ENCODE results near the gene PELI1. TPM values are rescaled to one million over a fixed set of nuclear protein-coding genes. Genes with fewer than 3 reads are reported as not detected.

PELI1 gene
- total RNA-seq, 1 donor from 2014 or later: 72.4 TPM

DNA sequence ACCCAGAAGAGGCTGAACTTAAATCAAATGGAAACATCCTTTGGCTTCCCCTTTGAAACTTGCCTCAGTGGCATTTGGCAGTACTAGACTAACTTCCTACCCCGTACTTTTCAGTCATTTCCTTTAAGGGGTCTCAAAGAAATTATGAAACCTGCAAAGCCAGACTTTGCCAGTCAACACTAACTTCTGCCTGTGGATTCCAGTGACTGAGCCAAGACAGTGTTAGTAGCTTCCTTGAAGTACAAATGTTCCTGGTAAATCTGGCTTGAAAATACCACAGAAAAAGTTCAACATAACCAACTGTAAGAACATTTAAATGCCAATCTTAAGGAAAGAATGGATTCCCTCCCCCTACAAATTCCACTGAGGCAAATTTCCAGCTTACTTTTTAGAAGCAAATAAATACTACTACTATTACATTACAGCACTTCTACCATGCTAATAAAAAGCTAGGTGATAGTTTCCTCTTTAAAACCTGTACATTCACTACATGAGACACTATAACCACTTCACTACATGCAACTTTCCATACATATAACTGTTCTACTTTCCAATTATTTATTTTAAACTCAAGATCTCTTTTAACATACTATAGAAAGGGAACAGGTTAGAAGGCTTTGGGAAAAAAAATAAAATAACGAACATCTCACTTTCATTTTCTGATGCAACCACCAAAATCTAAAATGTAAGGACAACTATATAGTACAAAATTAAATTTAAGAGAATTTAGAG, 2.4 kb downstream of the PELI1 start:
- peak overlapping the region; percentile 89 for H3K4me3 Mint-ChIP-seq (ENCODE audit: low read depth)
- peaks cover 39% of the 10 kb centered on the region for H3K4me1 Mint-ChIP-seq (ENCODE audit: low read depth)
- H3K27ac Mint-ChIP-seq: peak overlapping the region; percentile 57
- H3K27me3 Mint-ChIP-seq: no peaks in the 10 kb centered on the region
- TF ChIP-seq, protein P1, sequence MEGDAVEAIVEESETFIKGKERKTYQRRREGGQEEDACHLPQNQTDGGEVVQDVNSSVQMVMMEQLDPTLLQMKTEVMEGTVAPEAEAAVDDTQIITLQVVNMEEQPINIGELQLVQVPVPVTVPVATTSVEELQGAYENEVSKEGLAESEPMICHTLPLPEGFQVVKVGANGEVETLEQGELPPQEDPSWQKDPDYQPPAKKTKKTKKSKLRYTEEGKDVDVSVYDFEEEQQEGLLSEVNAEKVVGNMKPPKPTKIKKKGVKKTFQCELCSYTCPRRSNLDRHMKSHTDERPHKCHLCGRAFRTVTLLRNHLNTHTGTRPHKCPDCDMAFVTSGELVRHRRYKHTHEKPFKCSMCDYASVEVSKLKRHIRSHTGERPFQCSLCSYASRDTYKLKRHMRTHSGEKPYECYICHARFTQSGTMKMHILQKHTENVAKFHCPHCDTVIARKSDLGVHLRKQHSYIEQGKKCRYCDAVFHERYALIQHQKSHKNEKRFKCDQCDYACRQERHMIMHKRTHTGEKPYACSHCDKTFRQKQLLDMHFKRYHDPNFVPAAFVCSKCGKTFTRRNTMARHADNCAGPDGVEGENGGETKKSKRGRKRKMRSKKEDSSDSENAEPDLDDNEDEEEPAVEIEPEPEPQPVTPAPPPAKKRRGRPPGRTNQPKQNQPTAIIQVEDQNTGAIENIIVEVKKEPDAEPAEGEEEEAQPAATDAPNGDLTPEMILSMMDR (IDR thresholded peaks at IDR 0.05; ENCODE audit: unreplicated experiment): no peak
- no peaks in the 10 kb centered on the region for H3K9me3 Mint-ChIP-seq (ENCODE audit: low read depth)
- H3K36me3 Mint-ChIP-seq (ENCODE audit: insufficient read depth): peaks cover 5% of the 10 kb centered on the region
- DNase-seq (ENCODE audit: low spot score, unreplicated experiment): no peak

DNA sequence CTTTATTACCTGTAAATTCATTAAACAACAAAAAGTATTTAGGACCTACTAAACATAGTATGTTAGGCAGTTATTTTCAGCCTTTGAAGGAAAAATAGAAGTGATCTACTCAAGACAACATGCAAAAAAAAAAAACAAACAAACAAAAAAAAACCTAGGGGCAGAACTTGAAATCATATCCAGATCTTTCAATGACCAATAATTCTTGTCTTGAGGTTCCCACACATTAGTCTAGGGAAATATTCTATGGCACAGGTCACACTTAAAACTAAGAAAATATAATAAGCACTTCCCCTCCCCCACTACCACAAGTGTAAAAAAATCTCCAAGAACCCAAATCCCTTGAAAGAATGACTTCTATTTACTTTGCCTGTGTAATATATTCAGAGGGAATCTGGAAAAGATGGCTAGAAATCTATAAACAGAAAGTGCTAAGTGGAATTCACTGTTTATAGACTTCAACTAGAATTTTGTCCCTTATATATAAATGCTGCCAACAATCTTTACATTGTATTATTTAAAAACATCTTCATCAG, 3.5 kb downstream of the PELI1 start:
- TF ChIP-seq, protein P1 (IDR thresholded peaks at IDR 0.05; ENCODE audit: unreplicated experiment): no peak
- Mint-ChIP-seq H3K36me3 (ENCODE audit: insufficient read depth) (peaks cover 5% of the 10 kb centered on the region), H3K4me1 (ENCODE audit: low read depth) (peaks cover 39% of the 10 kb centered on the region), H3K27ac (no peak overlapping the region), H3K4me3 (ENCODE audit: low read depth) (no peak overlapping the region), H3K27me3 (no peaks in the 10 kb centered on the region), H3K9me3 (ENCODE audit: low read depth) (no peaks in the 10 kb centered on the region)
- DNase-seq (ENCODE audit: low spot score, unreplicated experiment): no peak

DNA sequence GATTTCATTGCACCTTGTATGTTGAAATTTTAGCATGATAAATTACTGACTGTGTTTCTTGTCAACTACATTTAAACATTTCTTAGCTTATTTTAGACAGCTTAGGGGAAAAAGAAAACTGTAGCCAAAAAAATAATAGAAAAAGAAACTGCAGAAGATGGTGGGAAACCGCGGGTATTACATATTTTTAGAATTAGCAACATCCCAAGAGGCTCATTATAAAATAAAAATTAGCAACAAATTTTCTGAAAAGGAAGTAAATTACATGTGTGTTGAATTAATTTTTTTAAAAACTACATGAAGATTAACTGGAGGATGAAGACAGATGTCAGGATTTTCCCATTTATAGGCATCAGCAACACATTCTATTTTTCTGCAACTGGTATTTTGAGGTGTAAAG, 4.3 kb downstream of the PELI1 start:
- H3K27me3 Mint-ChIP-seq: no peaks in the 10 kb centered on the region
- H3K4me1 Mint-ChIP-seq (ENCODE audit: low read depth): peaks cover 39% of the 10 kb centered on the region
- H3K36me3 Mint-ChIP-seq (ENCODE audit: insufficient read depth): peaks cover 5% of the 10 kb centered on the region
- TF ChIP-seq, protein P1 (IDR thresholded peaks at IDR 0.05; ENCODE audit: unreplicated experiment): no peak
- no peak for DNase-seq (ENCODE audit: low spot score, unreplicated experiment)
- H3K27ac Mint-ChIP-seq: no peak overlapping the region
- H3K9me3 Mint-ChIP-seq (ENCODE audit: low read depth): no peaks in the 10 kb centered on the region
- H3K4me3 Mint-ChIP-seq (ENCODE audit: low read depth): no peak overlapping the region

DNA sequence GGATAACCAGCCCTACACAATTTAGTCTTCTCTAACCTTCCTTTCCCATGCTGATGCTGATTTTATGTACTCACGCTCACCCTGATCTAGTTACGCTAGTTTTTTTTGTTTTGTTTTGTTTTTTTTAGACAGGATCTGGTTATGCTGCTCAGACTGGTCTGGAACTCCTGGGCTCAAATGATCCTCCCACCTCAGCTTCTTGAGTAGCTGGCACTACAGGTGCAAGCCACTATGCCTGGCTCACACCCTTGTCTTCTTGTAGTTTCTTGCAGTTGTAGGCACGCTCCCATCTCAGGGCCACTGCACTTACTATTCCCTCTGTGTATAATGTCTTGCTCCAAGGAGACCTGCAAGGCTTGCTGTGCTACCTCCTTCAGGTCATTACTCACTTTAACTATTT, 6.2 kb downstream of the PELI1 start:
- Mint-ChIP-seq H3K27me3 (no peaks in the 10 kb centered on the region), H3K4me1 (ENCODE audit: low read depth) (peaks cover 35% of the 10 kb centered on the region)

GRCh38 chr2:64137567-64137966, 6.7 kb downstream of the PELI1 start:
- peaks cover 36% of the 10 kb centered on the region for H3K4me1 Mint-ChIP-seq (ENCODE audit: low read depth)
- DNase-seq (ENCODE audit: low spot score, unreplicated experiment): no peak
- H3K4me3 Mint-ChIP-seq (ENCODE audit: low read depth): no peak overlapping the region
- no peaks in the 10 kb centered on the region for H3K9me3 Mint-ChIP-seq (ENCODE audit: low read depth)
- H3K27me3 Mint-ChIP-seq: no peaks in the 10 kb centered on the region
- peaks cover 5% of the 10 kb centered on the region for H3K36me3 Mint-ChIP-seq (ENCODE audit: insufficient read depth)
- TF ChIP-seq, protein P1 (IDR thresholded peaks at IDR 0.05; ENCODE audit: unreplicated experiment): no peak
- no peak overlapping the region for H3K27ac Mint-ChIP-seq

More for the DNA sequence above, 6.2 kb downstream of the PELI1 start:
- TF ChIP-seq, protein P1 (IDR thresholded peaks at IDR 0.05; ENCODE audit: unreplicated experiment): no peak
- H3K36me3 Mint-ChIP-seq (ENCODE audit: insufficient read depth): peaks cover 5% of the 10 kb centered on the region
- H3K9me3 Mint-ChIP-seq (ENCODE audit: low read depth): no peaks in the 10 kb centered on the region
- DNase-seq (ENCODE audit: low spot score, unreplicated experiment): no peak
- no peak overlapping the region for H3K4me3 Mint-ChIP-seq (ENCODE audit: low read depth)
- H3K27ac Mint-ChIP-seq: peak overlapping the region; percentile 56

Measured in progenitor cell of endocrine pancreas (in vitro differentiated cells).